Measurements from ENCODE around the gene FRMPD1.

FRMPD1 gene

GRCh38 chr9:37784616-37785483 lies 134.1 kb downstream of the FRMPD1 start, which contains the start of gene EXOSC3:
TSS of gene EXOSC3 (minus strand) at chr9:37785064. CDS start at chr9:37785044, 20 bp downstream.
- DNase-seq, result peak; percentile 85

- DNase-seq, result no peak
These were observed 136.3 kb downstream of the FRMPD1 start for GRCh38 chr9:37787059-37787458.

GRCh38 chr9:37788332-37788731 lies 137.6 kb downstream of the FRMPD1 start:
- DNase-seq, result no peak

- no peak for DNase-seq
These were observed 139.3 kb downstream of the FRMPD1 start for GRCh38 chr9:37790096-37790495.

- no peak for DNase-seq
These were observed 141.4 kb downstream of the FRMPD1 start for GRCh38 chr9:37792122-37792521.

- DNase-seq, result no peak
These were observed 145.5 kb downstream of the FRMPD1 start for GRCh38 chr9:37796232-37796631.
